ENCODE results near the gene SCD5. TPM values are rescaled to one million over a fixed set of nuclear protein-coding genes. Genes with fewer than 3 reads are reported as not detected.

The SCD5 gene
- total and polyA plus RNA-seq, 2 donors from 2014 or later: 41.2 to 55.7 TPM

GRCh38 chr4:82698412-82698811, 100.2 kb downstream of the SCD5 start:
- intact Hi-C loops (cut with DNase I): no loop called here
- H3K9me3 ChIP-seq (ENCODE audit: control insufficient read depth in 2 of 3, insufficient read depth in 1 of 3, low read length in 3 of 3): no peaks in the 10 kb centered on the region
- no peak for DNase-seq
- H3K27ac ChIP-seq (ENCODE audit: low read depth in 2 of 2, low read length in 2 of 2): no peak overlapping the region
- H3K4me3 ChIP-seq (ENCODE audit: low read length in 3 of 3): no peak overlapping the region
- no peak for TF ChIP-seq CTCF (IDR thresholded peaks at IDR 0.05; ENCODE audit: borderline replicate concordance, extremely low read depth, insufficient read depth)
- H3K36me3 ChIP-seq (ENCODE audit: control insufficient read depth in 2 of 3, insufficient read depth in 3 of 3, low read length in 3 of 3): no peaks in the 10 kb centered on the region
- H3K4me1 ChIP-seq (ENCODE audit: control insufficient read depth in 2 of 3, insufficient read depth in 2 of 3, low read depth in 1 of 3, low read length in 3 of 3): no peaks in the 10 kb centered on the region
- no peaks in the 10 kb centered on the region for H3K27me3 ChIP-seq (ENCODE audit: control insufficient read depth, insufficient read depth, low read length)
- no peak for FAIRE-seq
- no peak overlapping the region for H3K9ac ChIP-seq (ENCODE audit: low read length in 3 of 3)

- H3K4me3 ChIP-seq (ENCODE audit: low read length in 3 of 3): no peak overlapping the region
- TF ChIP-seq CTCF (IDR thresholded peaks at IDR 0.05; ENCODE audit: borderline replicate concordance, extremely low read depth, insufficient read depth): no peak
- H3K9me3 ChIP-seq (ENCODE audit: control insufficient read depth in 2 of 3, insufficient read depth in 1 of 3, low read length in 3 of 3): no peaks in the 10 kb centered on the region
- H3K27ac ChIP-seq (ENCODE audit: low read depth in 2 of 2, low read length in 2 of 2): no peak overlapping the region
- H3K27me3 ChIP-seq (ENCODE audit: control insufficient read depth, insufficient read depth, low read length): no peaks in the 10 kb centered on the region
- intact Hi-C loops (cut with DNase I): no loop called here
- FAIRE-seq: no peak
- no peak for DNase-seq
- no peak overlapping the region for H3K9ac ChIP-seq (ENCODE audit: low read length in 3 of 3)
- H3K4me1 ChIP-seq (ENCODE audit: control insufficient read depth in 2 of 3, insufficient read depth in 2 of 3, low read depth in 1 of 3, low read length in 3 of 3): no peaks in the 10 kb centered on the region
- no peaks in the 10 kb centered on the region for H3K36me3 ChIP-seq (ENCODE audit: control insufficient read depth in 2 of 3, insufficient read depth in 3 of 3, low read length in 3 of 3)
Observed at GRCh38 chr4:82697561-82697960, 101.0 kb downstream of the SCD5 start.

GRCh38 chr4:82696117-82696860, 102.3 kb downstream of the SCD5 start:
- no peak for TF ChIP-seq CTCF (IDR thresholded peaks at IDR 0.05; ENCODE audit: borderline replicate concordance, extremely low read depth, insufficient read depth)
- intact Hi-C loops (cut with DNase I): no loop called here
- no peak for FAIRE-seq

More at GRCh38 chr4:82696117-82696860, 102.3 kb downstream of the SCD5 start:
- Histone ChIP-seq H3K9me3 (ENCODE audit: control insufficient read depth in 2 of 3, insufficient read depth in 1 of 3, low read length in 3 of 3) (no peaks in the 10 kb centered on the region), H3K27ac (ENCODE audit: low read depth in 2 of 2, low read length in 2 of 2) (no peak overlapping the region), H3K27me3 (ENCODE audit: control insufficient read depth, insufficient read depth, low read length) (no peaks in the 10 kb centered on the region), H3K9ac (ENCODE audit: low read length in 3 of 3) (no peak overlapping the region), H3K4me1 (ENCODE audit: control insufficient read depth in 2 of 3, insufficient read depth in 2 of 3, low read depth in 1 of 3, low read length in 3 of 3) (no peaks in the 10 kb centered on the region), H3K4me3 (ENCODE audit: low read length in 3 of 3) (no peak overlapping the region), H3K36me3 (ENCODE audit: control insufficient read depth in 2 of 3, insufficient read depth in 3 of 3, low read length in 3 of 3) (no peaks in the 10 kb centered on the region)
- DNase-seq: no peak
